Activated B cell treated with CpG ODN at 0.5 μM for 24 hours (primary cell): ENCODE results near the gene PPP1R9B. TPM values are rescaled to one million over a fixed set of nuclear protein-coding genes. Genes with fewer than 3 reads are reported as not detected.

ENCODE experiments used
- ATAC-seq: fragments of 200-7000 bp; cut with Tn5 transposase; one replicate; pipeline ENCODE4 v1.10.0; 2021; ENCODE audit warnings: low read depth, mild to moderate bottlenecking, moderate library complexity
- CTCF ChIA-PET: fragments of 350-600 bp; sonication (Branson Sonifier 250); formaldehyde crosslinking; loops from one replicate; lab custom pipeline; 2021; ENCODE audit warnings: antibody characterized with exemption; lab: Charles Lee
- POLR2A ChIA-PET: fragments of 350-600 bp; sonication (Branson Sonifier 250); formaldehyde crosslinking; loops from one replicate; lab custom pipeline; 2021; ENCODE audit warnings: antibody characterized with exemption; lab: Charles Lee
- DNase-seq: peaks from one replicate; pipeline ENCODE4 v3.0.0; 2022
- H3K27ac Mint-ChIP-seq: one replicate; pipeline ENCODE4 v1.8.0; 2020; ENCODE audit warnings: mixed read lengths
- H3K27me3 Mint-ChIP-seq: one replicate; pipeline ENCODE4 v1.8.0; 2021; ENCODE audit warnings: mixed read lengths
- H3K36me3 Mint-ChIP-seq: one replicate; pipeline ENCODE4 v1.8.0; 2021; ENCODE audit warnings: low read depth, mixed read lengths
- H3K4me1 Mint-ChIP-seq: one replicate; pipeline ENCODE4 v1.8.0; 2021; ENCODE audit warnings: mixed read lengths
- H3K4me3 Mint-ChIP-seq: one replicate; pipeline ENCODE4 v1.8.0; 2020; ENCODE audit warnings: mild to moderate bottlenecking, mixed read lengths
- H3K9me3 Mint-ChIP-seq: one replicate; pipeline ENCODE4 v1.8.0; 2020; ENCODE audit warnings: mixed read lengths
- CTCF ChIP-seq: fragments of 200-600 bp; IDR thresholded peaks from one replicate; pipeline ENCODE4 v1.8.0; 2022; ENCODE audit warnings: antibody characterized with exemption, mild to moderate bottlenecking
- intact Hi-C: fragments of 100-400 bp; cut with micrococcal nuclease; formaldehyde crosslinking; loops from one replicate; pipeline ENCODE4 v1.15.1; 2024
- total RNA-seq: library from RNA; stranded (reverse); gene quantifications from 2 replicates; pipeline ENCODE4 v1.2.3, GENCODE V29; 2022

The PPP1R9B gene
- total RNA-seq, 1 donor from 2014 or later: 313 TPM

- H3K27me3 Mint-ChIP-seq: no peaks in the 10 kb centered on the region
- TF ChIP-seq CTCF: no peak
- ATAC-seq: no peak
- ChIA-PET POLR2A (interaction anchor here (0.9 to 2.8 kb wide), 2 partner anchors 56 to 68 kb away, joined by 6 to 18 read pairs; no protein-coding TSS in a partner anchor), CTCF (interaction anchor here (0.5 to 3.1 kb wide), 14 partner anchors 11 to 203 kb away, joined by 3 to 37 read pairs (median 9); no protein-coding TSS in a partner anchor)
- DNase-seq: no peak
- H3K9me3 Mint-ChIP-seq: no peaks in the 10 kb centered on the region
- H3K4me3 Mint-ChIP-seq: no peak overlapping the region
- H3K36me3 Mint-ChIP-seq: peaks cover 17% of the 10 kb centered on the region
- H3K4me1 Mint-ChIP-seq: peaks cover 26% of the 10 kb centered on the region
- no peak overlapping the region for H3K27ac Mint-ChIP-seq
- intact Hi-C loops: loop anchor here (10.0 kb wide), 1 partner anchor 418 kb away; the partner anchor contains the start of gene SPOP
These were observed 57.2 kb downstream of the PPP1R9B start for GRCh38 chr17:50093246-50093645.

GRCh38 chr17:50091918-50092285, 58.6 kb downstream of the PPP1R9B start:
- Mint-ChIP-seq H3K4me1 (peaks cover 26% of the 10 kb centered on the region), H3K27ac (no peak overlapping the region), H3K4me3 (no peak overlapping the region), H3K36me3 (peaks cover 12% of the 10 kb centered on the region), H3K27me3 (no peaks in the 10 kb centered on the region), H3K9me3 (no peaks in the 10 kb centered on the region)
- DNase-seq (no peak), ATAC-seq (no peak)
- no peak for TF ChIP-seq CTCF
- POLR2A ChIA-PET: interaction anchor here (0.6 kb wide), 1 partner anchor 76 kb away, joined by 3 read pairs; no protein-coding TSS in a partner anchor
- intact Hi-C loops: loop anchor here (10.0 kb wide), 1 partner anchor 417 kb away; the partner anchor contains the start of gene SPOP
- CTCF ChIA-PET: interaction anchor here (1.0 to 1.5 kb wide), 5 partner anchors 78 to 230 kb away, joined by 3 to 4 read pairs (median 3); no protein-coding TSS in a partner anchor

- Mint-ChIP-seq H3K27ac (no peak overlapping the region), H3K36me3 (peaks cover 12% of the 10 kb centered on the region), H3K27me3 (no peaks in the 10 kb centered on the region), H3K4me1 (peaks cover 22% of the 10 kb centered on the region), H3K9me3 (no peaks in the 10 kb centered on the region), H3K4me3 (no peak overlapping the region)
- ATAC-seq (no peak), DNase-seq (no peak)
- no peak for TF ChIP-seq CTCF
- POLR2A ChIA-PET: no interaction called here
- intact Hi-C loops: loop anchor here (10.0 kb wide), 1 partner anchor 416 kb away; the partner anchor contains the start of gene SPOP
- CTCF ChIA-PET: interaction anchor here (1.0 to 1.1 kb wide), 3 partner anchors 78 to 230 kb away, joined by 3 read pairs; no protein-coding TSS in a partner anchor
These were observed 59.2 kb downstream of the PPP1R9B start for GRCh38 chr17:50090971-50091917.

GRCh38 chr17:50090071-50090470, 60.4 kb downstream of the PPP1R9B start:
- H3K4me1 Mint-ChIP-seq: peaks cover 10% of the 10 kb centered on the region
- H3K36me3 Mint-ChIP-seq: peaks cover 9% of the 10 kb centered on the region
- H3K4me3 Mint-ChIP-seq: no peak overlapping the region
- no peak overlapping the region for H3K27ac Mint-ChIP-seq
- CTCF ChIA-PET: no interaction called here
- no peaks in the 10 kb centered on the region for H3K9me3 Mint-ChIP-seq
- ATAC-seq (no peak), DNase-seq (no peak)
- H3K27me3 Mint-ChIP-seq: no peaks in the 10 kb centered on the region
- intact Hi-C loops: loop anchor here (10.0 kb wide), 1 partner anchor 415 kb away; the partner anchor contains the start of gene SPOP
- TF ChIP-seq CTCF: no peak
- POLR2A ChIA-PET: no interaction called here
